H9 (cell line): ENCODE results near the gene CAMKK1. TPM values are rescaled to one million over a fixed set of nuclear protein-coding genes. Genes with fewer than 3 reads are reported as not detected.

ENCODE experiments used
- DNase-seq: peaks from one replicate; pipeline ENCODE4 v3.0.0-alpha.2; 2017
- H2AFZ ChIP-seq: one replicate; pipeline ENCODE4 v1.6.1; 2013; ENCODE audit warnings: mild to moderate bottlenecking, low read length, control low read depth, moderate library complexity
- H2AK5ac ChIP-seq: 2 replicates; pipeline ENCODE4 v1.6.1; 2013; ENCODE audit warnings: low read length, control low read depth, mixed read lengths; ENCODE audit not compliant: insufficient read length
- H2BK120ac ChIP-seq: one replicate; pipeline ENCODE4 v1.6.1; 2013; ENCODE audit warnings: low read depth, mild to moderate bottlenecking, low read length, control low read depth, inconsistent platforms; ENCODE audit not compliant: poor library complexity, severe bottlenecking
- H2BK12ac ChIP-seq: 2 replicates; pipeline ENCODE4 v1.6.1; 2013; ENCODE audit warnings: low read length, control low read depth, mixed read lengths, low read depth; ENCODE audit not compliant: insufficient read length
- H2BK15ac ChIP-seq: 2 replicates; pipeline ENCODE4 v1.6.1; 2013; ENCODE audit warnings: low read depth, low read length, control low read depth
- H2BK20ac ChIP-seq: one replicate; pipeline ENCODE4 v1.6.1; 2013; ENCODE audit warnings: low read depth, mild to moderate bottlenecking, low read length, control low read depth, inconsistent platforms; ENCODE audit not compliant: poor library complexity, severe bottlenecking
- H2BK5ac ChIP-seq: 2 replicates; pipeline ENCODE4 v1.6.1; 2013; ENCODE audit warnings: low read length, control low read depth, mixed read lengths; ENCODE audit not compliant: insufficient read length
- H3K14ac ChIP-seq: 2 replicates; pipeline ENCODE4 v1.6.1; 2013; ENCODE audit warnings: low read length, control low read depth; ENCODE audit not compliant: insufficient read depth
- H3K18ac ChIP-seq: 2 replicates; pipeline ENCODE4 v1.6.1; 2013; ENCODE audit warnings: low read depth, mild to moderate bottlenecking, mixed read lengths, low read length, control low read depth; ENCODE audit not compliant: insufficient read length
- H3K23ac ChIP-seq: 2 replicates; pipeline ENCODE4 v1.6.1; 2013; ENCODE audit warnings: low read length, control low read depth, mixed read lengths, low read depth; ENCODE audit not compliant: insufficient read length
- H3K23me2 ChIP-seq: 2 replicates; pipeline ENCODE4 v1.6.1; 2013; ENCODE audit warnings: low read depth, mild to moderate bottlenecking, mixed read lengths, low read length, control low read depth; ENCODE audit not compliant: insufficient read length, poor library complexity, severe bottlenecking
- H3K27ac ChIP-seq: 2 replicates; pipeline ENCODE4 v1.5.1; 2013; ENCODE audit warnings: low read length, control low read depth, mixed read lengths, low read depth; ENCODE audit not compliant: insufficient read length
- H3K27me3 ChIP-seq: 2 replicates; pipeline ENCODE4 v1.6.1; 2013; ENCODE audit warnings: low read length, control low read depth, inconsistent platforms; ENCODE audit not compliant: insufficient read depth
- H3K4ac ChIP-seq: 2 replicates; pipeline ENCODE4 v1.6.1; 2013; ENCODE audit warnings: low read depth, mild to moderate bottlenecking, control low read depth, inconsistent platforms, low read length, moderate library complexity
- H3K4me1 ChIP-seq: 2 replicates; pipeline ENCODE4 v1.6.1; 2013; ENCODE audit warnings: low read length, control low read depth, inconsistent platforms; ENCODE audit not compliant: insufficient read depth
- H3K4me2 ChIP-seq: 2 replicates; pipeline ENCODE4 v1.6.1; 2013; ENCODE audit warnings: low read length, control low read depth, mixed read lengths; ENCODE audit not compliant: insufficient read length, insufficient read depth
- H3K56ac ChIP-seq: 2 replicates; pipeline ENCODE4 v1.6.1; 2013; ENCODE audit warnings: low read depth, mild to moderate bottlenecking, mixed read lengths, low read length, control low read depth; ENCODE audit not compliant: insufficient read length
- H3K79me1 ChIP-seq: 2 replicates; pipeline ENCODE4 v1.6.1; 2013; ENCODE audit warnings: low read depth, mild to moderate bottlenecking, moderate library complexity, low read length, control low read depth, inconsistent platforms; ENCODE audit not compliant: insufficient read depth, poor library complexity, severe bottlenecking
- H3K79me2 ChIP-seq: 2 replicates; pipeline ENCODE4 v1.6.1; 2013; ENCODE audit warnings: low read length, control low read depth, inconsistent platforms; ENCODE audit not compliant: insufficient read depth
- H3K9ac ChIP-seq: 2 replicates; pipeline ENCODE4 v1.6.1; 2013; ENCODE audit warnings: low read length, control low read depth, mixed read lengths; ENCODE audit not compliant: insufficient read length; ENCODE audit errors: extremely low read depth
- H3K9me3 ChIP-seq: one replicate; pipeline ENCODE4 v1.6.1; 2013; ENCODE audit warnings: low read depth, low read length, inconsistent platforms; ENCODE audit not compliant: control insufficient read depth
- H3T11ph ChIP-seq: one replicate; pipeline ENCODE4 v1.6.1; 2013; ENCODE audit warnings: mild to moderate bottlenecking, low read length, control low read depth, inconsistent platforms
- H4K20me1 ChIP-seq: one replicate; pipeline ENCODE4 v1.6.1; 2013; ENCODE audit not compliant: control insufficient read depth, insufficient read length, insufficient read depth
- H4K5ac ChIP-seq: 2 replicates; pipeline ENCODE4 v1.6.1; 2013; ENCODE audit warnings: low read depth, mild to moderate bottlenecking, mixed read lengths, low read length, control low read depth; ENCODE audit not compliant: insufficient read length
- H4K8ac ChIP-seq: replicated peaks from 2 replicates; pipeline ENCODE4 v1.6.1; 2013; ENCODE audit warnings: low read length, control low read depth, mixed read lengths, low read depth; ENCODE audit not compliant: insufficient read length
- H4K91ac ChIP-seq: 2 replicates; pipeline ENCODE4 v1.6.1; 2013; ENCODE audit warnings: low read depth, mild to moderate bottlenecking, moderate library complexity, mixed read lengths, low read length, control low read depth; ENCODE audit not compliant: insufficient read length
- H3K27ac Mint-ChIP-seq, 3 experiments: 2 replicates in 2 of 3; 3 replicates in 1 of 3; pipeline ENCODE4 v1.8.0; 2020 to 2021; ENCODE audit warnings: mixed read lengths in 3 of 3, mild to moderate bottlenecking in 1 of 3, moderate library complexity in 1 of 3
- H3K27me3 Mint-ChIP-seq: 2 replicates; pipeline ENCODE4 v1.8.0; 2021; ENCODE audit warnings: low read depth, mild to moderate bottlenecking, moderate library complexity, mixed read lengths
- H3K36me3 Mint-ChIP-seq, 3 experiments: 2 replicates in 2 of 3; 3 replicates in 1 of 3; pipeline ENCODE4 v1.8.0; 2020 to 2021; ENCODE audit warnings: low read depth in 3 of 3, mixed read lengths in 3 of 3; ENCODE audit not compliant: insufficient read depth in 1 of 3
- H3K4me1 Mint-ChIP-seq, 2 experiments: 2 replicates each; pipeline ENCODE4 v1.8.0; 2020; ENCODE audit warnings: mixed read lengths in 2 of 2
- H3K4me3 Mint-ChIP-seq, 2 experiments: 2 replicates in 1 of 2; 3 replicates in 1 of 2; pipeline ENCODE4 v1.8.0; 2020 to 2021; ENCODE audit warnings: mild to moderate bottlenecking in 2 of 2, mixed read lengths in 2 of 2, moderate library complexity in 1 of 2
- H3K9me3 Mint-ChIP-seq, 2 experiments: 2 replicates in 1 of 2; 3 replicates in 1 of 2; pipeline ENCODE4 v1.8.0; 2020; ENCODE audit warnings: mild to moderate bottlenecking in 2 of 2, mixed read lengths in 2 of 2, moderate library complexity in 1 of 2
- WGBS: extraction: QIAGEN DNeasy Blood & Tissue Kit; methylation state at CpG from one replicate; pipeline ENCODE4 v1.1.7; 2013; ENCODE audit warnings: missing lambda C conversion rate, low lambda C conversion rate, mixed read lengths; ENCODE audit not compliant: insufficient read length; ENCODE audit errors: extremely low coverage; 5-methylcytosine and 5-hydroxymethylcytosine counted together
- total RNA-seq: library from RNA; stranded (reverse); gene quantifications from 2 replicates; pipeline ENCODE4 v1.2.1, GENCODE V29; 2021
- TF ChIP-seq, protein P1 (sequence below): fragments of 200-600 bp; sonication (generic); conservative IDR thresholded peaks from 3 replicates; pipeline ENCODE4 v1.8.0; 2021; ENCODE audit warnings: antibody characterized with exemption, mild to moderate bottlenecking

CAMKK1 gene
- total RNA-seq, 1 experiment from 2014 or later, result 6.7 TPM

DNA sequence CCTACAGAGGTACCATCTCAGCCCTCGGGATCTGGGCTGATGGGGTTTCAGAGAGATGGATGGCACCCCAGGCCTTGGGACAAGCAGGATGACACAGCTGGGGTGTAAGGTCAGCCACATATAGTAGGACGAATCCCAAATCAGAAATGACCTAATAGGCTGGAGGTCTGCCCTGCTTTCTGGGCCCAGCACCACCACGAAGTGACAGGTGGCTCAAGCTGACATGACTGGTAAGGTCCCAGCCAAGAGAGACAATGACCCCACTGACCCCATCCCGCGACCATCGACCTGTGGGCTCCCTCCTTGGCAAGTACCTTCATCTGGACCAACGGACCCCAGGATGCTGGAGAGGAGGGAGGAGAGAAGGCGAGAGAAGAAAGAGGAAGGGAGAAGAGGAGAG lies 15.6 kb downstream of the CAMKK1 start:
- H3K27me3 Mint-ChIP-seq, result no peaks in the 10 kb centered on the region
- no peak overlapping the region for H3K9ac ChIP-seq
- no peak overlapping the region for H3K27ac Mint-ChIP-seq
- H3K36me3 Mint-ChIP-seq, result peaks cover 4 to 23% (median 19%) of the 10 kb centered on the region in 3 experiments; a peak in 6 of 7 replicates
- H3K79me1 ChIP-seq, result no peaks in the 10 kb centered on the region
- no peaks in the 10 kb centered on the region for H3K4me1 ChIP-seq
- no peak overlapping the region for H3K4me2 ChIP-seq
- H3K23me2 ChIP-seq, result no peaks in the 10 kb centered on the region
- TF ChIP-seq, protein P1, sequence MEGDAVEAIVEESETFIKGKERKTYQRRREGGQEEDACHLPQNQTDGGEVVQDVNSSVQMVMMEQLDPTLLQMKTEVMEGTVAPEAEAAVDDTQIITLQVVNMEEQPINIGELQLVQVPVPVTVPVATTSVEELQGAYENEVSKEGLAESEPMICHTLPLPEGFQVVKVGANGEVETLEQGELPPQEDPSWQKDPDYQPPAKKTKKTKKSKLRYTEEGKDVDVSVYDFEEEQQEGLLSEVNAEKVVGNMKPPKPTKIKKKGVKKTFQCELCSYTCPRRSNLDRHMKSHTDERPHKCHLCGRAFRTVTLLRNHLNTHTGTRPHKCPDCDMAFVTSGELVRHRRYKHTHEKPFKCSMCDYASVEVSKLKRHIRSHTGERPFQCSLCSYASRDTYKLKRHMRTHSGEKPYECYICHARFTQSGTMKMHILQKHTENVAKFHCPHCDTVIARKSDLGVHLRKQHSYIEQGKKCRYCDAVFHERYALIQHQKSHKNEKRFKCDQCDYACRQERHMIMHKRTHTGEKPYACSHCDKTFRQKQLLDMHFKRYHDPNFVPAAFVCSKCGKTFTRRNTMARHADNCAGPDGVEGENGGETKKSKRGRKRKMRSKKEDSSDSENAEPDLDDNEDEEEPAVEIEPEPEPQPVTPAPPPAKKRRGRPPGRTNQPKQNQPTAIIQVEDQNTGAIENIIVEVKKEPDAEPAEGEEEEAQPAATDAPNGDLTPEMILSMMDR, result no peak
- no peak overlapping the region for H2BK120ac ChIP-seq
- no CpG with 5 or more reads among the region's 8 CpGs for WGBS
- H4K20me1 ChIP-seq, result no peaks in the 10 kb centered on the region
- no peak overlapping the region for H2BK5ac ChIP-seq
- no peak overlapping the region for H3K23ac ChIP-seq
- H3K18ac ChIP-seq, result no peak overlapping the region
- no peak overlapping the region for H3K56ac ChIP-seq
- no peak overlapping the region for H4K91ac ChIP-seq
- H3K9me3 Mint-ChIP-seq, result no peaks in the 10 kb centered on the region
- H3K14ac ChIP-seq, result no peak overlapping the region
- DNase-seq, result no peak
- H2BK12ac ChIP-seq, result no peak overlapping the region
- H3K4me3 Mint-ChIP-seq, result no peak overlapping the region
- H3K27me3 ChIP-seq, result no peaks in the 10 kb centered on the region
- H2BK15ac ChIP-seq, result no peak overlapping the region
- no peak overlapping the region for H4K5ac ChIP-seq
- H2BK20ac ChIP-seq, result no peak overlapping the region
- no peak overlapping the region for H3K4ac ChIP-seq
- no peak overlapping the region for H3K27ac ChIP-seq
- H3K4me1 Mint-ChIP-seq, result peaks cover 6 to 13% of the 10 kb centered on the region in 2 experiments; a peak in 3 of 4 replicates
- no peak overlapping the region for H3T11ph ChIP-seq
- no peak overlapping the region for H2AK5ac ChIP-seq
- no peaks in the 10 kb centered on the region for H3K79me2 ChIP-seq
- H3K9me3 ChIP-seq, result no peaks in the 10 kb centered on the region
- H4K8ac ChIP-seq, result no peak overlapping the region
- H2AFZ ChIP-seq, result no peak overlapping the region
